ENCODE results near the gene POLR3G.
A peak's percentile ranks its signal among the peaks of the same experiment; 100 is the strongest.

GRCh38 chr5:90546216-90546837 lies 71.7 kb downstream of the POLR3G start:
- TF ChIP-seq POLR2AphosphoS5 (IDR thresholded peaks at IDR 0.05; ENCODE audit: borderline replicate concordance, low read depth, low read length): peak; percentile 30; the same call in 1 of the 2 replicates
- no peak for TF ChIP-seq EZH2 (IDR thresholded peaks at IDR 0.05)
- TF ChIP-seq FOXP2 (optimal IDR thresholded peaks at IDR 0.05; ENCODE audit: control extremely low read depth, extremely low read length, insufficient read depth): no peak

Data from SK-N-MC (cell line).